ENCODE data around the gene MYRFL.
"Not testable (repeated sequence)": the region's sequence is repeated elsewhere in the genome, so short reads cannot be mapped to it uniquely, and the experiment has no call there.

MYRFL gene

DNA sequence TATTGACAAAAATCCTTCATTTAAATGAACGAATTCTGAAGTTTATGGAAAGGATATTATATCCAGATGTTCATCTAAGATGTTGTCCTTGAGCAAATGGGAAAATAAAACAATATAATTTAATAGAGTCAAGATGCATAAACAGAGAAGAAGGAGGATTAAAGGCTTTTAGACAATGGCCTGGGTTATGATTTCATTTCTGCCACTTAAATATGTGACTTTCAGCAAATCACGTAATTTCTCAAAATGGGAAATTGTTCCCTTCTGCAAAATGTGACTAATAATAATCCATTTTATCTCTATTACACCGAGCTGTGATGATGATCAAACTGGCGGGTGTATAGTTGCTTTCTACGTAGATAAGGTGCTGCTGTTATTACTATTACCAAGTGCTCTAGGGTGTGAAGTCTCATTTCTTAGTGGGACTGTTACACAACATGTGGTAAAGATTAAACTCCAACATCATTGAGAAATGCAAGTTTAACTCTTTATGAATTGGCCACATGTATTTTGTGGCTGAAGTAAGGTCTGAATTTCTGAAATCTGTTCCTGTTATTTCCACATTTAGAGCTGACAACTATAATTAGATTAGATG is 157.0 kb downstream of the MYRFL start:
- no peak for DNase-seq (ENCODE audit: extremely low read depth in 1 of 2, low read depth in 1 of 2)

- no peak for DNase-seq (ENCODE audit: extremely low read depth in 1 of 2, low read depth in 1 of 2)
Measured at GRCh38 chr12:69984241-69984640, 159.2 kb downstream of the MYRFL start.

DNA sequence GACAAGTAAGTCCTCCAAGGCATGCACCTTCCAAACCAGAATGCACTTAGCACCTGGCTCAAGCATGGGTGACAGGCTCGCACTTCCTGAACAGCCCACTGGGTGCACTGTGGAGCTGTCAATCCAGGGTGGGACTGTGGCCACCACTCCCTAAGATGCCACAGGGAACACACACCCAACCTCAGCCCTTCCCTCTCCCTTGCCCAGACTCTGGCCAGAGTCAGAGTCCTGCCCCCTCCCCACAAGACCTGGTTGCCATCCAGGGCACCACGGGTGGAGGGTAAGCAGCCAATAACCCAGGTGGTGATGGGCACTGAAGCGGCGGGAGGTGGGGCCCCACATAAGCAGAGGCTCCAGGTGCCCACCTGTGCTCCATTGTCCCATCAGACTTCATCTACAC is 160.6 kb downstream of the MYRFL start:
- peak in 1 of 2 donors; percentile 1 for DNase-seq (ENCODE audit: extremely low read depth in 1 of 2, low read depth in 1 of 2)

- DNase-seq (ENCODE audit: extremely low read depth in 1 of 2, low read depth in 1 of 2): no peak
Measured at GRCh38 chr12:69986114-69986513, 161.1 kb downstream of the MYRFL start.

DNA sequence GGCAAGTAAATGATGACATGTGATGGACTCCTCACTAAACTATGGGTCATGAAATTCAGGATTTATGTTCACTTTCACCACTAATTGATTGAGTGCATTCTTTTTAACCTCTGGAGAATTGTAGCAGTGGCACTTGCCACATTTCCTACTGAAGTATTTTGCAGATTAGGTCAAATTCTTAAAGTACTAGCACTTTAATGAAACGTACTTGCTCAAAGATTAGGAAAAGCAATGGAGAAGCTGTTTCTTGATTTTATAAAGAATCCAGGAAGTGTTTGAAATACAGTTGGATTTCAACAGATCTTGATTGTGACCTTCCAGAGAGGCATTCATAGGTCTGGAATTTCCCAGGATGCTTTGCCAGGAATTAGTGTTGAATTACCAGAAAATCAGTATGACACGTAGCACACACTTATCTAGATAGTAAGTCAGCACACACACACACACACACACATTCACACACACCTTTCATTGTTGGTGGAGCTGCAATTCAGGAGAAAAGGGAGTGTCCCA is 162.6 kb downstream of the MYRFL start:
- no peak for DNase-seq (ENCODE audit: extremely low read depth in 1 of 2, low read depth in 1 of 2)

GRCh38 chr12:69988481-69989321 is 163.7 kb downstream of the MYRFL start:
- DNase-seq (ENCODE audit: extremely low read depth in 1 of 2, low read depth in 1 of 2): no peak

GRCh38 chr12:69991690-69992288 is 166.8 kb downstream of the MYRFL start:
- DNase-seq (ENCODE audit: extremely low read depth in 1 of 2, low read depth in 1 of 2): no peak

- no peak for DNase-seq (ENCODE audit: extremely low read depth in 1 of 2, low read depth in 1 of 2)
Measured at GRCh38 chr12:69993433-69993832, 168.4 kb downstream of the MYRFL start.

DNA sequence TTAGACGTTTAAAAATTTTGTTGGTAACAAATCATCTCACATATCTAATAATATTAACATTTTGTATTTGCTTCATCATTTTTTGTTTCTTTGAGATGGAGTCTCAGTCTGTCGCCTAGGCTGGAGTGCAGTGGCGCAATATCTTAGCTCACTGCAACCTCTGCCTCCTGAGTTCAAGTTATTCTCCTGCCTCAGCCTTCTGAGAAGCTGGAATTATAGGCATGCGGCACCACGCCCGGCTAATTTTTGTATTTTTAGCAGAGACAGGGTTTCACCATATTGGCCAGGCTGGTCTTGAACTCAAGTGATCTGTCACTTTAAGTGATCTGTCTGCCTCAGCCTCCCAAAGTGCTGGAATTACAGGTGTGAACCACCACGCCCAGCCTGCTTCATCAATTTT is 169.1 kb downstream of the MYRFL start:
- not testable (repeated sequence) for DNase-seq (ENCODE audit: extremely low read depth in 1 of 2, low read depth in 1 of 2)

GRCh38 chr12:69994724-69995173 is 169.7 kb downstream of the MYRFL start:
- no peak for DNase-seq (ENCODE audit: extremely low read depth in 1 of 2, low read depth in 1 of 2)

GRCh38 chr12:69996241-69996640 is 171.2 kb downstream of the MYRFL start:
- DNase-seq (ENCODE audit: extremely low read depth in 1 of 2, low read depth in 1 of 2): no peak

DNA sequence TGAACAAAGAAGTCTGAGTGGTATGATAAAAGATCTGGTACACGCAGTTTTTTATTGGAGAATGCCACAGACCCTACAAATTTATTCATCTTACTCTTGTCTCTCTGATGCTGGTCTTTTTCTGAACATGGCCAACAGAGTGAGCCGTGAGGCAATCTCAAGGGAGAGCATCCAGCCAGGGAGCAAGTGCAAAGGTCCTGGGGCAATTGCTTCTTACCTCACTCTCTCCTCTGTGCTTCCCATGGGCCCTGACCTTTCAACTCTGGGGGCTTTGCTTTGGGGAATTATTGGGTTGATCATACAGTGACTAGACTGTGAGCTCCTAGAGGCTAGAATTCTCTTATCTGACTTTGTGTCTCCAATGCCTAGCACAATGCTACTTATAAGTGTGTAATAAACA is 171.7 kb downstream of the MYRFL start:
- no peak for DNase-seq (ENCODE audit: extremely low read depth in 1 of 2, low read depth in 1 of 2)

DNA sequence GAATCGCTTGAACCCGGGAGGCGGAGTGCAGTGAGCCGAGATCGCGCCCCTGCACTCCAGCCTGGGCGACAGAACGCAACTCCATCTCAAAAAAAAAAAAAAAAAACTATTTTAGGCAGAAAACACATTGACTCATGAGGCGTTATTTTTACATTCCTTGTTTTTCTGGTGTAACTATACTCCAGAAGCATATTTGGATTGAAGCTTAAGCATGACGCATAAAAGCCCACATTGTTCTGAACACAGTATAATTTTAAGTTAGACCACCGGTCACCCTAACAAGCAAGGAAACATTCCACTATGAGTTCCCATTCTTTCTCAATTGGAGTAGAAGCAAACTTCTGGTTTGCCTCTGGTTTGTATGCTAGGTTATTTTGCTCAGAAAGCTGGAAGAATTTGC is 173.0 kb downstream of the MYRFL start:
- DNase-seq (ENCODE audit: extremely low read depth in 1 of 2, low read depth in 1 of 2): no peak

- no peak for DNase-seq (ENCODE audit: extremely low read depth in 1 of 2, low read depth in 1 of 2)
Measured at GRCh38 chr12:69998922-69999321, 173.9 kb downstream of the MYRFL start.

DNA sequence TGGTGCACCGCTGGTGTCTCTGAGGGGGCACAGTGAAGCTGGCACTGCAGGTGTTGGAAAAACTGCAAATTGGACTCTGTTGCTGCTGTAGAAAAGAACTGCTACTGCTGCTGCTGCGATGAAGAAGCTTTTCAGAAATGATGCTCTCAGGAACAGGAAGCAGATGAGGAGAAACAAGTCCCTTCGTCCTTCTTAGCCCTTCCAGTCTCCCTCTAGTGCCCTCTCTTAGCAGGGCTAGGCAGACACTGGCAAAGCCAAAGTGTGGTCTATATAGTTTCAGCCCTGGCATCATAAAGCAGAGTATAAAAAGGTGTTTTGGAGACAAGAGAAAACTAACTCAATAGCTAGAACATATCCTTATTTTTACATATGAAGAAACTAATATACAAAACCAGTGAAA is 174.5 kb downstream of the MYRFL start:
- DNase-seq (ENCODE audit: extremely low read depth in 1 of 2, low read depth in 1 of 2): no peak

GRCh38 chr12:70002097-70002911 is 177.3 kb downstream of the MYRFL start:
- no peak for DNase-seq (ENCODE audit: extremely low read depth in 1 of 2, low read depth in 1 of 2)

DNA sequence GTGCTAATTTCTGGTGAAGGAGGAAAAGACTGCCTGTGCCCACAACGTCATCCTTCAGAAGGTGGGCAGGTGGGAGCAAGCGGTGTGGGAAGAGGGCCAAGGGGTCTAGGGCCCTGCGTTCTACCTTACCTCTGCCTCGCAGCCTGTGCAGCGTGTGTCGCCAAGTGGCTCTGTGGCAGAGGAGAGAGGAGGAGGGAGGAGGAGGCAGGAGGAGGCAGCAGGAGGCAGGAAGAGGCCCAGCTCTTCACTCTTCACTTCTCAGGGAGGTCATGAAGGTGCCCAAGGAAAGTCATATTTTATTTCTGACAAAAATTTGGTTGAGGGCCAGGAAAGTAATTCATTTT is 177.9 kb downstream of the MYRFL start:
- no peak for DNase-seq (ENCODE audit: extremely low read depth in 1 of 2, low read depth in 1 of 2)

DNA sequence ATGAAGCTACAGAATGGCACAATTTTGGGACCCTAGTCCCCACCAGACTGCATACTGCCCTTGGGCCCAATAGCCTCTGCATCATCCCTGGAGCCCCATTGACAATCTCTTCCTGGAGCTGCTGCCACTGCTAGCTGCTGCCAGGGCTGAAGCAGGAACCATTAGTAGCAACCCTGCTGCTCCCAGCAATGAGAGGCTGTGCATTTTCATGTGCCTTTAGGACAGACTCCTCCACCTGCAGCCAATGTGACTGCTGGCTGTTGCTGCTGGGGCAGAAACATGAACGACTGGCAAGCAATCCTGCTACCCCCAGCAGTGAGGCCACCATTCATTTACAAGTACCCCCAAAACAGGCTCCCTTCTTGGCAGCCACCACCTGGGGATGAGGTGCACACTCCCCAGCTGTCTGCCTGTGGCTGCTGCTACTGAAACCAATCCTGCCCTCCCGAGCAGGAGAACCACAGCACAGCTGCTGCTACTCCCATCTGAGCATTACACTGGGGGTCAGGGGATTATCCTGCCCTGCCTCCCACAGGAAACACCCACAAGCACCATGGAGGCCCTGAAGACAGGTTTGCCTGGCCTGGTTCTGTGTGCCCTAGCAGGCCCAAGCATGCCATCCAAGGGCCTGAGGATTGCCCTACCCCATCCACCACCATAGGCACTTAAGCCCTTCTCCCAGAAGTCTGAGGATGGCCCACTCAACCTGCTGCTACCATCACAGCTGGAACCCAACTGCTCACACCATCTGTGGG is 181.0 kb downstream of the MYRFL start:
- DNase-seq (ENCODE audit: extremely low read depth in 1 of 2, low read depth in 1 of 2): no peak

GRCh38 chr12:70006619-70006973 is 181.6 kb downstream of the MYRFL start:
- no peak for DNase-seq (ENCODE audit: extremely low read depth in 1 of 2, low read depth in 1 of 2)

- DNase-seq (ENCODE audit: extremely low read depth in 1 of 2, low read depth in 1 of 2): no peak
Measured at GRCh38 chr12:70007687-70008086, 182.7 kb downstream of the MYRFL start.

Data from stimulated activated CD8-positive, alpha-beta memory T cell treated with anti-CD3 and anti-CD28 coated beads, Interleukin-7, amount 100 ng/mL, for 48 hours (primary cell).